Measurements from ENCODE around the gene TMEM205. TPM values are rescaled to one million over a fixed set of nuclear protein-coding genes. Genes with fewer than 3 reads are reported as not detected.

The TMEM205 gene
- total and polyA plus RNA-seq, 2 of the 13 experiments (the other 11 are each of a cell fraction or from before 2014, with no cell fraction given) = 45.5 to 98.7 TPM

GRCh38 chr19:11378319-11379189, 32.5 kb upstream of the TMEM205 start (continued):
- no peak for TF ChIP-seq SPEN (CRISPR knock-in tag; IDR thresholded peaks at IDR 0.05; ENCODE audit: low read depth)
- TF ChIP-seq AKAP8 (CRISPR knock-in tag; IDR thresholded peaks at IDR 0.05) = no peak
- no peak for TF ChIP-seq IKZF1 (IDR thresholded peaks at IDR 0.05)
- TF ChIP-seq MLXIP (CRISPR knock-in tag; IDR thresholded peaks at IDR 0.05; ENCODE audit: borderline replicate concordance) = no peak
- TF ChIP-seq PCBP2 (optimal IDR thresholded peaks at IDR 0.05; ENCODE audit: low read depth, low read length, poor library complexity, severe bottlenecking) = no peak
- TF ChIP-seq HCFC1 (IDR thresholded peaks at IDR 0.05; ENCODE audit: low read depth, low read length) = no peak
- no peak for TF ChIP-seq ZNF512 (CRISPR knock-in tag; IDR thresholded peaks at IDR 0.05)
- peak; percentile 5; the same call in 1 of the 2 replicates for TF ChIP-seq FOSL2 (CRISPR knock-in tag; IDR thresholded peaks at IDR 0.05)
- TF ChIP-seq KDM1A (CRISPR knock-in tag; IDR thresholded peaks at IDR 0.05) = no peak
- no peak for TF ChIP-seq ZEB1 (IDR thresholded peaks at IDR 0.05; ENCODE audit: insufficient replicate concordance, low read depth)
- no peak for TF ChIP-seq ZNF124 (CRISPR knock-in tag; IDR thresholded peaks at IDR 0.05)
